HepG2 (cell line): ENCODE measurements around the gene ZNF331. TPM values are rescaled to one million over a fixed set of nuclear protein-coding genes. Genes with fewer than 3 reads are reported as not detected.

Experiments used
- GATAD1 ChIP-seq: IDR thresholded peaks from 2 replicates; pipeline ENCODE4 v1.6.1; 2016; ENCODE audit warnings: missing genetic modification reagents, missing compliant biosample characterization
- KAT8 ChIP-seq: IDR thresholded peaks from 2 replicates; pipeline ENCODE4 v1.6.1; 2016; ENCODE audit warnings: missing genetic modification reagents, missing compliant biosample characterization
- MBD4 ChIP-seq: IDR thresholded peaks from 2 replicates; pipeline ENCODE4 v1.6.1; 2012; ENCODE audit warnings: low read length, inconsistent platforms, borderline replicate concordance
- MED1 ChIP-seq: sonication (generic); formaldehyde crosslinking; IDR thresholded peaks from 2 replicates; pipeline ENCODE4 v1.4.0; 2020; ENCODE audit warnings: missing genetic modification reagents
- NCOA5 ChIP-seq: sonication (generic); formaldehyde crosslinking; IDR thresholded peaks from 2 replicates; pipeline ENCODE4 v1.4.0; 2020; ENCODE audit warnings: missing genetic modification reagents
- NONO ChIP-seq, 2 experiments: fragments of 450-650 bp in 1 of 2; sonication (generic) in 1 of 2; formaldehyde crosslinking in 1 of 2; IDR thresholded peaks in 1 of 2; conservative IDR thresholded peaks in 1 of 2; 2 replicates each; pipeline versions ENCODE4 v1.6.1 to v1.8.0; 2017 to 2022; ENCODE audit warnings: mild to moderate bottlenecking in 1 of 2, missing genetic modification reagents in 1 of 2, moderate library complexity in 1 of 2
- SMAD1 ChIP-seq: sonication (generic); formaldehyde crosslinking; IDR thresholded peaks from 2 replicates; pipeline ENCODE4 v1.4.0; 2020; ENCODE audit warnings: missing genetic modification reagents, low read depth, mild to moderate bottlenecking, borderline replicate concordance
- SNAI1 ChIP-seq: sonication (generic); formaldehyde crosslinking; IDR thresholded peaks from 2 replicates; pipeline ENCODE4 v1.5.0; 2020; ENCODE audit warnings: mild to moderate bottlenecking, missing genetic modification reagents, borderline replicate concordance
- TARDBP ChIP-seq: sonication (generic); formaldehyde crosslinking; IDR thresholded peaks from 2 replicates; pipeline ENCODE4 v1.8.0; 2022; ENCODE audit warnings: mild to moderate bottlenecking, missing genetic modification reagents
- ZFX ChIP-seq: sonication (generic); formaldehyde crosslinking; IDR thresholded peaks from 2 replicates; pipeline ENCODE4 v1.4.0; 2020; ENCODE audit warnings: mild to moderate bottlenecking, low read depth, missing genetic modification reagents, moderate library complexity
- ZNF850 ChIP-seq: sonication (generic); formaldehyde crosslinking; conservative IDR thresholded peaks from 2 replicates; pipeline ENCODE4 v1.9.0; 2021; ENCODE audit warnings: mild to moderate bottlenecking, missing genetic modification reagents
- ZSCAN30 ChIP-seq: sonication (generic); formaldehyde crosslinking; IDR thresholded peaks from 2 replicates; pipeline ENCODE4 v1.5.0; 2020; ENCODE audit warnings: mild to moderate bottlenecking, missing genetic modification reagents
- polyA plus RNA-seq, 8 experiments: library from polyadenylated mRNA; depleted of rRNA in 3 of 8; stranded (reverse) in 7 of 8; unstranded in 1 of 8; fragments of >200 nt; fragmentation: Illumina TruSeq in 4 of 8; extraction: Trizol in 4 of 8; gene quantifications; 2 replicates each; pipeline versions ENCODE4 v1.2.1 to v1.2.3, GENCODE V29; 2011 to 2016; ENCODE audit warnings: low read depth in 4 of 8, missing spikeins in 1 of 8, mixed read lengths in 1 of 8; ENCODE audit not compliant: insufficient read depth in 1 of 8
- total RNA-seq, 5 experiments: library from RNA; depleted of rRNA; stranded (reverse); fragments of >200 nt; fragmentation: Illumina TruSeq; extraction: Trizol; gene quantifications; 2 replicates each; pipeline ENCODE4 v1.2.3, GENCODE V29; 2016; ENCODE audit warnings: low read depth in 1 of 5
- TF ChIP-seq, protein P1 (sequence below): sonication (generic); formaldehyde crosslinking; IDR thresholded peaks from 2 replicates; pipeline ENCODE4 v1.8.1; 2022; ENCODE audit warnings: mild to moderate bottlenecking, missing genetic modification reagents
- TF ChIP-seq, protein P2 (sequence below): fragments of 450-650 bp; IDR thresholded peaks from 2 replicates; pipeline ENCODE4 v1.6.1; 2016
- TF ChIP-seq, protein P3 (sequence below): sonication (generic); formaldehyde crosslinking; IDR thresholded peaks from 2 replicates; pipeline ENCODE4 v1.4.0; 2020; ENCODE audit warnings: missing genetic modification reagents, mild to moderate bottlenecking, borderline replicate concordance
- TF ChIP-seq, protein P4 (sequence below): sonication (generic); formaldehyde crosslinking; IDR thresholded peaks from 2 replicates; pipeline ENCODE4 v1.4.0; 2020; ENCODE audit warnings: missing genetic modification reagents, mild to moderate bottlenecking, borderline replicate concordance
- TF ChIP-seq, protein P5 (sequence below): sonication (generic); formaldehyde crosslinking; IDR thresholded peaks from 2 replicates; pipeline ENCODE4 v1.9.0; 2022; ENCODE audit warnings: low read depth, missing genetic modification reagents
- TF ChIP-seq, protein P6 (sequence below): sonication (generic); formaldehyde crosslinking; IDR thresholded peaks from 2 replicates; pipeline ENCODE4 v1.5.0; 2020; ENCODE audit warnings: mild to moderate bottlenecking, low read depth, missing genetic modification reagents, borderline replicate concordance

Gene ZNF331
- total and polyA plus RNA-seq, 2 of the 13 experiments (the other 11 are each of a cell fraction or from before 2014, with no cell fraction given), result 8.2 to 13.3 TPM

DNA sequence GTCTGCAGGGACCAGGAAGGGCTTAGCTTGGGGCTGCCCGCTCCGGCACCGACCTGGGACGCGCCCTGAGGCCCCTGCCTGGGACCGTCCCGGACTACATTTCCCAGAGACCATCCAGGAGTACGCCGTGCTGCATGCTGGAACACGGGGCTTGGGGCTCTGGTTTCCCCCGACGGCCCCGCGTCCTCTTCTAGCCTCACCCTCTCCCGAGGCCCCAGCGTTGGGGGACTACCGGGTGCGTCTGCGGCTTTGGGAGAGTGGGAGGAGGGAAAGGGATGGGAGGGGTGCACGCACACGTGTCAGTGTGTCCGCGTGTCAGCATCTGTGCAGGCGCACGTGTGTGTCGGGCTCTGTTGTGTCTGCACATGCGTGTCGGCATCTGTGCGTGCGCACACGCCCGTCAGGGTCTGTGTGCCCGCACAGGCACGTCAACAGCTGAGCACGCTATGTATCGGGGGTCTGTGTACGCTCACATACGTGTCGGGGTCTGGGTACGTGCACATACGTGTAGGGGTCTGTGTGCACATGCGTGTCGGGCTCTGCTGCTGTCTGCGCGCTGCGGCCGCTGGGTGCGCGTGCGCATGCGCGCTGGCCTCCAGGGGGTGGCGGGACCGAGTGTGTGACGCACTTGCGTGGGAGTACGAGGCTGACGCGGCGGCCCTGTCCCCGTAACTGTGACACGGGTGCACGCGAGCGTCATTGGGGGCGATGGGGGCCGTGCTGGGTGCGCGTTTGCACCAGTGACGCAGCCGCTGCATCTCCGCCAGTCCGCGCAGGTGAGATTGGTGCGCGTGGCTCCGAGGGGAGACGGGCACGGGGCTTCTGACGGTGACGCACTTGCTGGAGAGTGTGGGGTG lies at the start of gene ZNF331 (continued):
- peak; percentile 37; the same call in 1 of the 2 replicates for TF ChIP-seq GATAD1 (CRISPR knock-in tag)
- no peak for TF ChIP-seq SNAI1
- no peak for TF ChIP-seq NCOA5 (CRISPR knock-in tag)
- TF ChIP-seq, protein P1, sequence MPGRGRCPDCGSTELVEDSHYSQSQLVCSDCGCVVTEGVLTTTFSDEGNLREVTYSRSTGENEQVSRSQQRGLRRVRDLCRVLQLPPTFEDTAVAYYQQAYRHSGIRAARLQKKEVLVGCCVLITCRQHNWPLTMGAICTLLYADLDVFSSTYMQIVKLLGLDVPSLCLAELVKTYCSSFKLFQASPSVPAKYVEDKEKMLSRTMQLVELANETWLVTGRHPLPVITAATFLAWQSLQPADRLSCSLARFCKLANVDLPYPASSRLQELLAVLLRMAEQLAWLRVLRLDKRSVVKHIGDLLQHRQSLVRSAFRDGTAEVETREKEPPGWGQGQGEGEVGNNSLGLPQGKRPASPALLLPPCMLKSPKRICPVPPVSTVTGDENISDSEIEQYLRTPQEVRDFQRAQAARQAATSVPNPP (CRISPR knock-in tag), result 0 out of 2 replicates have a peak, but pooled peaks have one; percentile 41
- peak; percentile 30 for TF ChIP-seq ZFX (CRISPR knock-in tag)
- no peak for TF ChIP-seq NONO (IDR thresholded peaks at IDR 0.05)
- peak; percentile 91 for TF ChIP-seq NONO (CRISPR knock-in tag; conservative IDR thresholded peaks at IDR 0.05)
- TF ChIP-seq, protein P2, sequence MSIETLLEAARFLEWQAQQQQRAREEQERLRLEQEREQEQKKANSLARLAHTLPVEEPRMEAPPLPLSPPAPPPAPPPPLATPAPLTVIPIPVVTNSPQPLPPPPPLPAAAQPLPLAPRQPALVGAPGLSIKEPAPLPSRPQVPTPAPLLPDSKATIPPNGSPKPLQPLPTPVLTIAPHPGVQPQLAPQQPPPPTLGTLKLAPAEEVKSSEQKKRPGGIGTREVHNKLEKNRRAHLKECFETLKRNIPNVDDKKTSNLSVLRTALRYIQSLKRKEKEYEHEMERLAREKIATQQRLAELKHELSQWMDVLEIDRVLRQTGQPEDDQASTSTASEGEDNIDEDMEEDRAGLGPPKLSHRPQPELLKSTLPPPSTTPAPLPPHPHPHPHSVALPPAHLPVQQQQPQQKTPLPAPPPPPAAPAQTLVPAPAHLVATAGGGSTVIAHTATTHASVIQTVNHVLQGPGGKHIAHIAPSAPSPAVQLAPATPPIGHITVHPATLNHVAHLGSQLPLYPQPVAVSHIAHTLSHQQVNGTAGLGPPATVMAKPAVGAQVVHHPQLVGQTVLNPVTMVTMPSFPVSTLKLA, result peak; percentile 86
- no peak for TF ChIP-seq KAT8 (CRISPR knock-in tag)
- TF ChIP-seq, protein P3, sequence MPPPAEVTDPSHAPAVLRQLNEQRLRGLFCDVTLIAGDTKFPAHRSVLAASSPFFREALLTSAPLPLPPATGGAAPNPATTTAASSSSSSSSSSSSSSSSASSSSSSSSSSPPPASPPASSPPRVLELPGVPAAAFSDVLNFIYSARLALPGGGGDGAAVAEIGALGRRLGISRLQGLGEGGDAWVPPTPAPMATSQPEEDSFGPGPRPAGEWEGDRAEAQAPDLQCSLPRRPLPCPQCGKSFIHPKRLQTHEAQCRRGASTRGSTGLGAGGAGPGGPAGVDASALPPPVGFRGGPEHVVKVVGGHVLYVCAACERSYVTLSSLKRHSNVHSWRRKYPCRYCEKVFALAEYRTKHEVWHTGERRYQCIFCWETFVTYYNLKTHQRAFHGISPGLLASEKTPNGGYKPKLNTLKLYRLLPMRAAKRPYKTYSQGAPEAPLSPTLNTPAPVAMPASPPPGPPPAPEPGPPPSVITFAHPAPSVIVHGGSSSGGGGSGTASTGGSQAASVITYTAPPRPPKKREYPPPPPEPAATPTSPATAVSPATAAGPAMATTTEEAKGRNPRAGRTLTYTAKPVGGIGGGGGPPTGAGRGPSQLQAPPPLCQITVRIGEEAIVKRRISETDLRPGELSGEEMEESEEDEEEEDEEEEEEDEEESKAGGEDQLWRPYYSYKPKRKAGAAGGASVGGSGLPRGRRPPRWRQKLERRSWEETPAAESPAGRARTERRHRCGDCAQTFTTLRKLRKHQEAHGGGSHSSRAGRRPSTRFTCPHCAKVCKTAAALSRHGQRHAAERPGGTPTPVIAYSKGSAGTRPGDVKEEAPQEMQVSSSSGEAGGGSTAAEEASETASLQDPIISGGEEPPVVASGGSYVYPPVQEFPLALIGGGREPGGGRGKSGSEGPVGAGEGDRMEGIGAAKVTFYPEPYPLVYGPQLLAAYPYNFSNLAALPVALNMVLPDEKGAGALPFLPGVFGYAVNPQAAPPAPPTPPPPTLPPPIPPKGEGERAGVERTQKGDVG (CRISPR knock-in tag), result peak; percentile 78; the same call in 1 of the 2 replicates
- TF ChIP-seq, protein P4, sequence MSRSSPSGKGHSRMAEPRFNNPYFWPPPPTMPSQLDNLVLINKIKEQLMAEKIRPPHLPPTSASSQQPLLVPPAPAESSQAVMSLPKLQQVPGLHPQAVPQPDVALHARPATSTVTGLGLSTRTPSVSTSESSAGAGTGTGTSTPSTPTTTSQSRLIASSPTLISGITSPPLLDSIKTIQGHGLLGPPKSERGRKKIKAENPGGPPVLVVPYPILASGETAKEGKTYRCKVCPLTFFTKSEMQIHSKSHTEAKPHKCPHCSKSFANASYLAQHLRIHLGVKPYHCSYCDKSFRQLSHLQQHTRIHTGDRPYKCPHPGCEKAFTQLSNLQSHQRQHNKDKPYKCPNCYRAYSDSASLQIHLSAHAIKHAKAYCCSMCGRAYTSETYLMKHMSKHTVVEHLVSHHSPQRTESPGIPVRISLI (CRISPR knock-in tag), result peak; percentile 40
- TF ChIP-seq ZSCAN30, result no peak
- TF ChIP-seq, protein P5, sequence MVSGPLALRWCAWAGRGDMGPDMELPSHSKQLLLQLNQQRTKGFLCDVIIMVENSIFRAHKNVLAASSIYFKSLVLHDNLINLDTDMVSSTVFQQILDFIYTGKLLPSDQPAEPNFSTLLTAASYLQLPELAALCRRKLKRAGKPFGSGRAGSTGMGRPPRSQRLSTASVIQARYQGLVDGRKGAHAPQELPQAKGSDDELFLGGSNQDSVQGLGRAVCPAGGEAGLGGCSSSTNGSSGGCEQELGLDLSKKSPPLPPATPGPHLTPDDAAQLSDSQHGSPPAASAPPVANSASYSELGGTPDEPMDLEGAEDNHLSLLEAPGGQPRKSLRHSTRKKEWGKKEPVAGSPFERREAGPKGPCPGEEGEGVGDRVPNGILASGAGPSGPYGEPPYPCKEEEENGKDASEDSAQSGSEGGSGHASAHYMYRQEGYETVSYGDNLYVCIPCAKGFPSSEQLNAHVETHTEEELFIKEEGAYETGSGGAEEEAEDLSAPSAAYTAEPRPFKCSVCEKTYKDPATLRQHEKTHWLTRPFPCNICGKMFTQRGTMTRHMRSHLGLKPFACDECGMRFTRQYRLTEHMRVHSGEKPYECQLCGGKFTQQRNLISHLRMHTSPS (CRISPR knock-in tag), result no peak
- TF ChIP-seq SMAD1, result peak; percentile 63; the same call in 1 of the 2 replicates
- no peak for TF ChIP-seq MBD4
- 0 out of 2 replicates have a peak, but pooled peaks have one; percentile 48 for TF ChIP-seq ZNF850 (CRISPR knock-in tag)
- peak; percentile 77; the same call in 1 of the 2 replicates for TF ChIP-seq TARDBP (CRISPR knock-in tag)
- peak; percentile 52 for TF ChIP-seq MED1 (CRISPR knock-in tag)
- TF ChIP-seq, protein P6, sequence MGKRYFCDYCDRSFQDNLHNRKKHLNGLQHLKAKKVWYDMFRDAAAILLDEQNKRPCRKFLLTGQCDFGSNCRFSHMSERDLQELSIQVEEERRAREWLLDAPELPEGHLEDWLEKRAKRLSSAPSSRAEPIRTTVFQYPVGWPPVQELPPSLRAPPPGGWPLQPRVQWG (CRISPR knock-in tag), result 0 out of 2 replicates have a peak, but pooled peaks have one; percentile 61
